ENCODE results near the gene TARP.
"Not testable (repeated sequence)": the region's sequence is repeated elsewhere in the genome, so short reads cannot be mapped to it uniquely, and the experiment has no call there.

The TARP gene

GRCh38 chr7:38259157-38259556 is 14.3 kb downstream of the TARP start:
- H3K27me3 ChIP-seq (ENCODE audit: insufficient read depth, low read length, poor library complexity); H3K9ac ChIP-seq (ENCODE audit: low read length); H3K4me2 ChIP-seq (ENCODE audit: low read length); H3K79me2 ChIP-seq (ENCODE audit: control insufficient read depth, insufficient read depth, low read length); H2BK120ac ChIP-seq (ENCODE audit: low read depth, low read length); H3K23ac ChIP-seq (ENCODE audit: low read length); H2BK5ac ChIP-seq (ENCODE audit: low read length); H4K8ac ChIP-seq (ENCODE audit: low read depth, low read length); H2AK5ac ChIP-seq (ENCODE audit: low read length); H3K18ac ChIP-seq (ENCODE audit: low read length); H3K36me3 ChIP-seq (ENCODE audit: control insufficient read depth, insufficient read depth, low read length); H3K79me1 ChIP-seq (ENCODE audit: low read length); H3K4me3 ChIP-seq (ENCODE audit: low read length); H2BK15ac ChIP-seq (replicated peaks; ENCODE audit: low read depth); H3K4me1 ChIP-seq (ENCODE audit: control insufficient read depth, low read depth, low read length); H3K4ac ChIP-seq (ENCODE audit: low read depth, low read length); H3K56ac ChIP-seq (ENCODE audit: low read length); DNase-seq; H4K5ac ChIP-seq (ENCODE audit: low read length); H3K27ac ChIP-seq (ENCODE audit: low read depth, low read length): not testable (repeated sequence)
- WGBS (ENCODE audit: extremely low coverage, insufficient coverage, low lambda C conversion rate) = no CpG with 5 or more reads among the region's 8 CpGs

- H3K79me2 ChIP-seq (ENCODE audit: control insufficient read depth, insufficient read depth, low read length) = no peaks in the 10 kb centered on the region
- no peak overlapping the region for H2BK120ac ChIP-seq (ENCODE audit: low read depth, low read length)
- no peak overlapping the region for H2AK5ac ChIP-seq (ENCODE audit: low read length)
- no peak overlapping the region for H3K18ac ChIP-seq (ENCODE audit: low read length)
- no peak overlapping the region for H3K23ac ChIP-seq (ENCODE audit: low read length)
- no peak overlapping the region for H3K27ac ChIP-seq (ENCODE audit: low read depth, low read length)
- no peaks in the 10 kb centered on the region for H3K36me3 ChIP-seq (ENCODE audit: control insufficient read depth, insufficient read depth, low read length)
- H3K9ac ChIP-seq (ENCODE audit: low read length) = no peak overlapping the region
- H3K27me3 ChIP-seq (ENCODE audit: insufficient read depth, low read length, poor library complexity) = no peaks in the 10 kb centered on the region
- WGBS (ENCODE audit: extremely low coverage, insufficient coverage, low lambda C conversion rate) = no CpG with 5 or more reads among the region's 2 CpGs
- no peaks in the 10 kb centered on the region for H3K4me1 ChIP-seq (ENCODE audit: control insufficient read depth, low read depth, low read length)
- DNase-seq = no peak
- no peak overlapping the region for H3K4me2 ChIP-seq (ENCODE audit: low read length)
- no peak overlapping the region for H4K8ac ChIP-seq (ENCODE audit: low read depth, low read length)
- H4K5ac ChIP-seq (ENCODE audit: low read length) = no peak overlapping the region
- no peak overlapping the region for H2BK5ac ChIP-seq (ENCODE audit: low read length)
- no peak overlapping the region for H2BK15ac ChIP-seq (replicated peaks; ENCODE audit: low read depth)
- no peak overlapping the region for H3K4ac ChIP-seq (ENCODE audit: low read depth, low read length)
- H3K56ac ChIP-seq (ENCODE audit: low read length) = no peak overlapping the region
- no peaks in the 10 kb centered on the region for H3K79me1 ChIP-seq (ENCODE audit: low read length)
- no peak overlapping the region for H3K4me3 ChIP-seq (ENCODE audit: low read length)
Observed at GRCh38 chr7:38257350-38257677, 16.1 kb downstream of the TARP start.

GRCh38 chr7:38249849-38250248 is 23.6 kb downstream of the TARP start:
- no CpG with 5 or more reads among the region's 3 CpGs for WGBS (ENCODE audit: extremely low coverage, insufficient coverage, low lambda C conversion rate)
- not testable (repeated sequence) for H3K4ac ChIP-seq (ENCODE audit: low read depth, low read length); H3K56ac ChIP-seq (ENCODE audit: low read length); H3K79me1 ChIP-seq (ENCODE audit: low read length); H4K8ac ChIP-seq (ENCODE audit: low read depth, low read length); H3K18ac ChIP-seq (ENCODE audit: low read length); H3K4me2 ChIP-seq (ENCODE audit: low read length); H2BK15ac ChIP-seq (replicated peaks; ENCODE audit: low read depth); H3K23ac ChIP-seq (ENCODE audit: low read length); H2BK120ac ChIP-seq (ENCODE audit: low read depth, low read length); H3K27me3 ChIP-seq (ENCODE audit: insufficient read depth, low read length, poor library complexity); H3K27ac ChIP-seq (ENCODE audit: low read depth, low read length); DNase-seq; H3K4me3 ChIP-seq (ENCODE audit: low read length); H3K79me2 ChIP-seq (ENCODE audit: control insufficient read depth, insufficient read depth, low read length); H3K9ac ChIP-seq (ENCODE audit: low read length); H4K5ac ChIP-seq (ENCODE audit: low read length); H3K4me1 ChIP-seq (ENCODE audit: control insufficient read depth, low read depth, low read length); H2AK5ac ChIP-seq (ENCODE audit: low read length); H2BK5ac ChIP-seq (ENCODE audit: low read length); H3K36me3 ChIP-seq (ENCODE audit: control insufficient read depth, insufficient read depth, low read length)

- Histone ChIP-seq H3K9ac (ENCODE audit: low read length) (no peak overlapping the region), H3K27ac (ENCODE audit: low read depth, low read length) (no peak overlapping the region), H2BK120ac (ENCODE audit: low read depth, low read length) (no peak overlapping the region), H2BK15ac (replicated peaks; ENCODE audit: low read depth) (no peak overlapping the region), H3K18ac (ENCODE audit: low read length) (no peak overlapping the region), H4K5ac (ENCODE audit: low read length) (no peak overlapping the region), H3K23ac (ENCODE audit: low read length) (no peak overlapping the region), H3K4ac (ENCODE audit: low read depth, low read length) (no peak overlapping the region), H3K79me2 (ENCODE audit: control insufficient read depth, insufficient read depth, low read length) (no peaks in the 10 kb centered on the region), H2BK5ac (ENCODE audit: low read length) (no peak overlapping the region), H3K56ac (ENCODE audit: low read length) (no peak overlapping the region), H3K4me3 (ENCODE audit: low read length) (no peak overlapping the region), H3K4me2 (ENCODE audit: low read length) (no peak overlapping the region), H3K27me3 (ENCODE audit: insufficient read depth, low read length, poor library complexity) (no peaks in the 10 kb centered on the region), H3K79me1 (ENCODE audit: low read length) (no peaks in the 10 kb centered on the region), H3K36me3 (ENCODE audit: control insufficient read depth, insufficient read depth, low read length) (no peaks in the 10 kb centered on the region), H4K8ac (ENCODE audit: low read depth, low read length) (no peak overlapping the region), H3K4me1 (ENCODE audit: control insufficient read depth, low read depth, low read length) (no peaks in the 10 kb centered on the region), H2AK5ac (ENCODE audit: low read length) (no peak overlapping the region)
- DNase-seq = no peak
- no CpG with 5 or more reads among the region's 5 CpGs for WGBS (ENCODE audit: extremely low coverage, insufficient coverage, low lambda C conversion rate)
Observed at GRCh38 chr7:38248069-38248567, 25.3 kb downstream of the TARP start.

- Histone ChIP-seq H3K27ac (ENCODE audit: low read depth, low read length) (no peak overlapping the region), H3K9ac (ENCODE audit: low read length) (no peak overlapping the region), H2BK15ac (replicated peaks; ENCODE audit: low read depth) (no peak overlapping the region), H4K5ac (ENCODE audit: low read length) (no peak overlapping the region), H3K4ac (ENCODE audit: low read depth, low read length) (no peak overlapping the region), H3K36me3 (ENCODE audit: control insufficient read depth, insufficient read depth, low read length) (no peaks in the 10 kb centered on the region), H3K79me2 (ENCODE audit: control insufficient read depth, insufficient read depth, low read length) (no peaks in the 10 kb centered on the region), H3K4me3 (ENCODE audit: low read length) (no peak overlapping the region), H3K4me1 (ENCODE audit: control insufficient read depth, low read depth, low read length) (no peaks in the 10 kb centered on the region), H2AK5ac (ENCODE audit: low read length) (no peak overlapping the region), H3K79me1 (ENCODE audit: low read length) (no peaks in the 10 kb centered on the region), H3K18ac (ENCODE audit: low read length) (no peak overlapping the region), H2BK5ac (ENCODE audit: low read length) (no peak overlapping the region), H2BK120ac (ENCODE audit: low read depth, low read length) (no peak overlapping the region), H3K56ac (ENCODE audit: low read length) (no peak overlapping the region), H3K23ac (ENCODE audit: low read length) (no peak overlapping the region), H3K4me2 (ENCODE audit: low read length) (no peak overlapping the region), H3K27me3 (ENCODE audit: insufficient read depth, low read length, poor library complexity) (no peaks in the 10 kb centered on the region), H4K8ac (ENCODE audit: low read depth, low read length) (no peak overlapping the region)
- no CpG with 5 or more reads among the region's 3 CpGs for WGBS (ENCODE audit: extremely low coverage, insufficient coverage, low lambda C conversion rate)
- no peak for DNase-seq
Observed at GRCh38 chr7:38245409-38245977, 27.9 kb downstream of the TARP start.

- Histone ChIP-seq H3K23ac (ENCODE audit: low read length) (no peak overlapping the region), H2BK15ac (replicated peaks; ENCODE audit: low read depth) (no peak overlapping the region), H3K18ac (ENCODE audit: low read length) (no peak overlapping the region), H2BK120ac (ENCODE audit: low read depth, low read length) (no peak overlapping the region), H3K79me1 (ENCODE audit: low read length) (no peaks in the 10 kb centered on the region), H4K5ac (ENCODE audit: low read length) (no peak overlapping the region), H3K27ac (ENCODE audit: low read depth, low read length) (no peak overlapping the region), H3K9ac (ENCODE audit: low read length) (no peak overlapping the region), H3K56ac (ENCODE audit: low read length) (no peak overlapping the region), H3K79me2 (ENCODE audit: control insufficient read depth, insufficient read depth, low read length) (no peaks in the 10 kb centered on the region), H3K4ac (ENCODE audit: low read depth, low read length) (no peak overlapping the region), H4K8ac (ENCODE audit: low read depth, low read length) (no peak overlapping the region), H3K4me3 (ENCODE audit: low read length) (no peak overlapping the region), H2AK5ac (ENCODE audit: low read length) (no peak overlapping the region), H3K4me1 (ENCODE audit: control insufficient read depth, low read depth, low read length) (no peaks in the 10 kb centered on the region), H3K4me2 (ENCODE audit: low read length) (no peak overlapping the region), H3K36me3 (ENCODE audit: control insufficient read depth, insufficient read depth, low read length) (no peaks in the 10 kb centered on the region), H2BK5ac (ENCODE audit: low read length) (no peak overlapping the region), H3K27me3 (ENCODE audit: insufficient read depth, low read length, poor library complexity) (no peaks in the 10 kb centered on the region)
- DNase-seq = no peak
- no CpG with 5 or more reads among the region's 14 CpGs for WGBS (ENCODE audit: extremely low coverage, insufficient coverage, low lambda C conversion rate)
Observed at GRCh38 chr7:38244516-38244915, 28.9 kb downstream of the TARP start.

All from mesendoderm (in vitro differentiated cells).